BLaER1 (cell line): ENCODE results near the gene MAK.
"Not testable (repeated sequence)": the region's sequence is repeated elsewhere in the genome, so short reads cannot be mapped to it uniquely, and the experiment has no call there.

Source experiments
- H3K27ac ChIP-seq: shearing (Covaris generic); formaldehyde crosslinking; 2 replicates; pipeline ENCODE4 v1.8.1; 2022
- H3K27me3 ChIP-seq: shearing (Covaris generic); formaldehyde crosslinking; 2 replicates; pipeline ENCODE4 v1.8.1; 2022
- H3K36me3 ChIP-seq: shearing (Covaris generic); formaldehyde crosslinking; 2 replicates; pipeline ENCODE4 v1.8.1; 2022
- H3K4me1 ChIP-seq: shearing (Covaris generic); formaldehyde crosslinking; 2 replicates; pipeline ENCODE4 v1.8.1; 2022
- H3K4me2 ChIP-seq: shearing (Covaris generic); formaldehyde crosslinking; 2 replicates; pipeline ENCODE4 v1.8.1; 2022
- H3K4me3 ChIP-seq: shearing (Covaris generic); formaldehyde crosslinking; 2 replicates; pipeline ENCODE4 v1.8.1; 2022
- H3K9ac ChIP-seq: shearing (Covaris generic); formaldehyde crosslinking; 2 replicates; pipeline ENCODE4 v1.8.1; 2022
- H3K9me3 ChIP-seq: shearing (Covaris generic); formaldehyde crosslinking; 2 replicates; pipeline ENCODE4 v1.8.1; 2022
- H4K20me1 ChIP-seq: shearing (Covaris generic); formaldehyde crosslinking; 2 replicates; pipeline ENCODE4 v1.8.1; 2022
- Cebpa-rat ChIP-seq: shearing (Covaris generic); IDR thresholded peaks from 2 replicates; pipeline ENCODE4 v1.8.1; 2022

Gene MAK

DNA sequence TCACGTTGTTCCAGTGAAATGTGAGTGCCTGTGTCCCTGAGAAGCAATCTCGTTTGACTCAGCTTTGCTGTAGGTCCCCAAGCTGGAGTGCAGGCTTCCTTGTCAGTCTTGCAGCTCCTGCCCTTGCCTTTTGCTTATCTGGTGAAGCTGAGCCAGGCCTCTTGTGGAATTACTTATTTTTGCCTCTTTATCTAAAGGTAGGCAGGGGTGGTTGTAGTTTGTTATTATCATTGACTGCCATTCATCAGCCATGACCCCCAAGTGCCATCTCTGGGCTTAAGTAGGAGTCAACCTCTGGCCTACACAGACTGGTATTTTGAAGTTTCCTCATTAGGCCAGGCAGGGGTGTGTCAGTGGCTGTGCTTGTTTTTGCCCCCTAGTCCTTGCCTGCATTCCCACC, 88.6 kb downstream of the MAK start:
- H3K27me3 ChIP-seq: no peaks in the 10 kb centered on the region
- peaks cover 58% of the 10 kb centered on the region for H3K36me3 ChIP-seq
- TF ChIP-seq Cebpa-rat: no peak
- H3K4me3 ChIP-seq: no peak overlapping the region
- H3K9me3 ChIP-seq: no peaks in the 10 kb centered on the region
- peak overlapping the region; percentile 95 for H3K4me2 ChIP-seq
- peaks cover 57% of the 10 kb centered on the region for H4K20me1 ChIP-seq
- peaks cover 30% of the 10 kb centered on the region for H3K4me1 ChIP-seq
- no peak overlapping the region for H3K27ac ChIP-seq
- 0 out of 2 replicates have a peak overlapping the region, but pooled peaks have one; percentile 53 for H3K9ac ChIP-seq

DNA sequence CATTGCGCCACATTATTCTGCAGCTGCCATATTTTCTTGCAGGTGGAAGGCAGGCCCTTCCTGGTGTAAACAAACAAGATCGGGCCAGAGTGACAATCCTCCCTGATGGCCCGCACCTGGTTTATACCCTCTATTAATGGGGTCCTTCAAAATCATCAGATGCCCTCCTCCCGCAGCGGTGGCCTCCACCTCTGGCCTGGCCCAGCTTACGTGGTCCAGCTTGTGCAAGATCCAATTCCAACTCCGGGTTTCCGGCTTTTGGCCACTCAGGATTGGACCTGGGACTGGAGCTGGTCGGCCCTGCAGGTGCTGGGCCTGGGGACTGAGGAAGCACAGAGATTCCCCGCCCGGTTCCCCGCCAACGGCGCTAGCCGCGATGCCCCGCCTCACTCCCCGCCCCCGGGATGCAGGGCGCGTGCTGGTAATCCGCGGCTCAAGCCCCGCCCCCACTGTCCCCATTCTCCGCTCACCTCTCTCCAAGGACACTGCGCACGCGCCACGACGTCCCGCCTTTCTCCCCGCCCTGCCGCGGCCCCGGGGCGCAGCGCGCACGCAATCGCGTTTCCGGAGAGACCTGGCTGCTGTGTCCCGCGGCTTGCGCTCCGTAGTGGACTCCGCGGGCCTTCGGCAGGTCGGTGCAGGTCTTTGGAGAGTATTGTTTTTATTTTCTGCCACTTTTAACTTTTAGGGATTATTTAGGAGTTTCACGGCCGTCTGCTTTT, 90.9 kb downstream of the MAK start, which contains the start of gene TMEM14B:
TSS of gene TMEM14B (plus strand) at position 555 of the 722 bp plus-strand sequence. CDS start 1,441 bp downstream, outside the sequence.
- TF ChIP-seq Cebpa-rat: no peak
- peak within 1 kb of the TSS; percentile 88 for H3K9ac ChIP-seq

DNA sequence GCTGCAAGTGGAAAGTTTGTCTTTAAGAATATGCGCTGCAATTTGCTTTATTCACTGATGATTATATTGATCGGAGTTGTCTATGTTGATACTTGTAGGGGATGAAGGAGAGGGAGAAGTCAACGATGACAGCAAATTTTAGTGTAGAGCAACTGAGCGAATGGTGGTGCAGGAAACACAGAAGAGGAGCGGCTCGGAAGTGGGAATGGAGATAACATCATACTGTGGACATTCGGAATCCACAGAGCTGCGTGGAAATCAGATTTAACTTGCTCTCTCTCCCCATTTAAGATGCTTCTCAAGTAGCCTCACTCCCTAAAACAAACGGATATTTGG, 91.5 kb downstream of the MAK start:
- Histone ChIP-seq H3K36me3 (peaks cover 29% of the 10 kb centered on the region), H3K4me3 (peak overlapping the region; percentile 76), H3K27me3 (no peaks in the 10 kb centered on the region), H3K9me3 (no peaks in the 10 kb centered on the region), H3K27ac (peak overlapping the region; percentile 88), H3K4me1 (peaks cover 30% of the 10 kb centered on the region), H4K20me1 (peaks cover 31% of the 10 kb centered on the region; the same call in 1 of the 2 replicates), H3K4me2 (peak overlapping the region; percentile 91), H3K9ac (peak overlapping the region; percentile 88)
- TF ChIP-seq Cebpa-rat: no peak

More for the DNA sequence above, 90.9 kb downstream of the MAK start, which contains the start of gene TMEM14B:
- Histone ChIP-seq H3K27me3 (no peaks in the 10 kb centered on the region), H4K20me1 (peaks cover 36% of the 10 kb centered on the region; the same call in 1 of the 2 replicates), H3K4me2 (peak within 1 kb of the TSS; percentile 95), H3K36me3 (peaks cover 34% of the 10 kb centered on the region), H3K4me1 (peaks cover 30% of the 10 kb centered on the region), H3K4me3 (peak within 1 kb of the TSS; percentile 76), H3K27ac (peak within 1 kb of the TSS; percentile 88), H3K9me3 (no peaks in the 10 kb centered on the region)

DNA sequence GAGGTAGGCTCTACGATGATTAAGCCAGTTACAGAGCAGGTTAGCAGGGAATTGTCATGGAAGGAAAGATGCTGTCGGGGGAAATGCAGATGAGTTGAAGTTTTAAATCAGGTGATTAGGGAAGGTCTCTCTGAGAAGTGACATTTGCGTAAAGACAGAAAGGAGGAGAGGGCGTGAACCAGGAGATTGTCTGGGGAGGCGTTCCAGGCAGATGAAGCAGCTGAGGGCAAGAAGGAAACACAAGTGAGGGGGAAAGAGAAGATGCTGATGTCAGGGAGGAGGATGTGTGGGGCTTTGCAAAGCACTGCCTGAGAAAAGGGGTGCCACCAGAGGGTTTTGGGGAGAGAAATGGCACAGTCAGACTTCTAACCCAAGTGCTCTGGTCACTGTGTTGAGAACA, 93.2 kb downstream of the MAK start:
- H3K4me1 ChIP-seq: peaks cover 29% of the 10 kb centered on the region
- peaks cover 20% of the 10 kb centered on the region; the same call in 1 of the 2 replicates for H4K20me1 ChIP-seq
- H3K27ac ChIP-seq: no peak overlapping the region
- no peaks in the 10 kb centered on the region for H3K9me3 ChIP-seq
- no peaks in the 10 kb centered on the region for H3K27me3 ChIP-seq
- no peak overlapping the region for H3K4me2 ChIP-seq
- H3K4me3 ChIP-seq: no peak overlapping the region
- no peak overlapping the region for H3K9ac ChIP-seq
- TF ChIP-seq Cebpa-rat: no peak
- H3K36me3 ChIP-seq: peaks cover 11% of the 10 kb centered on the region

DNA sequence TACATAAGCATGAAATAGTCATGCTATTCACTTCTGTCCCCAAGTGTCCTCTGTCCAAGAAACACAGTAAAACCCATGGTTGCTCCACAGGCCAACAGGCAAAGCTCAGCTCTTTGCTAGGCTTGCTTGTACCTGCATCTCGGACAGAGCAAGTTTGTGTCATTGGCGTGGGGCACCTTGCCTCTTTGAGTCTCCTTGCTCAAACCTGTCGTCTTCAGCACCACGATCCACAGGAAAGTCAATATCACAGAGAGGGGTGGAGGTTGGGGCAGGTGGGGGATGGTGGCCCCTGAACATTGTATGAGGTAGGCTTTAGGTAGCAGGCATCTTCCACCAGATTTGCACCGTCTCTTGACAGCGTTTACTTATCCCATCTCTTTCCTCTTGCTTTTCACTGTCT, 94.8 kb downstream of the MAK start:
- Histone ChIP-seq H3K36me3 (no peaks in the 10 kb centered on the region), H3K4me1 (peaks cover 13% of the 10 kb centered on the region), H3K9ac (no peak overlapping the region), H3K9me3 (no peaks in the 10 kb centered on the region), H3K27me3 (no peaks in the 10 kb centered on the region), H3K27ac (no peak overlapping the region), H4K20me1 (peaks cover 5% of the 10 kb centered on the region; the same call in 1 of the 2 replicates), H3K4me3 (no peak overlapping the region), H3K4me2 (no peak overlapping the region)
- TF ChIP-seq Cebpa-rat: no peak

DNA sequence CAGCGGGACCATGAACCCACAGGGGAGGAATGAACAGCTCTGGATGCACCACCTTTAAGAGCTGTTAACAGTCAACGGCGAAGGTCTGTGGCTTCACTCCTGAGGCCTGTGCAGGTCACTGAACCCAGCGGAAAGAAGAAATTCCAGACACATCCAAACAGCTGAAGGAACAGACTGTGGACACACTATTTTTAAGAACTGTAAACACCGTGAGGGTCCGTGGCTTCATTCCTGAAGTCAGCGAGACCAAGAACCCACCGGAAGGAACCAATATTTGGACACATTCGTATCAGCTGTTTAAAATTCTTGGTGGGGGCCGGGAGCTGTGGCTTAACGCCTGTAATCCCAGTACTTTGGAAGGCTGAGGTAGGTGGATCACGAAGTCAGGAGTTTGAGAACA, 96.1 kb downstream of the MAK start:
- Histone ChIP-seq H4K20me1 (no peaks in the 10 kb centered on the region), H3K27ac (no peak overlapping the region), H3K36me3 (no peaks in the 10 kb centered on the region), H3K4me2 (no peak overlapping the region), H3K9me3 (no peaks in the 10 kb centered on the region), H3K27me3 (no peaks in the 10 kb centered on the region), H3K4me1 (peaks cover 9% of the 10 kb centered on the region), H3K9ac (no peak overlapping the region), H3K4me3 (no peak overlapping the region)
- TF ChIP-seq Cebpa-rat: no peak

DNA sequence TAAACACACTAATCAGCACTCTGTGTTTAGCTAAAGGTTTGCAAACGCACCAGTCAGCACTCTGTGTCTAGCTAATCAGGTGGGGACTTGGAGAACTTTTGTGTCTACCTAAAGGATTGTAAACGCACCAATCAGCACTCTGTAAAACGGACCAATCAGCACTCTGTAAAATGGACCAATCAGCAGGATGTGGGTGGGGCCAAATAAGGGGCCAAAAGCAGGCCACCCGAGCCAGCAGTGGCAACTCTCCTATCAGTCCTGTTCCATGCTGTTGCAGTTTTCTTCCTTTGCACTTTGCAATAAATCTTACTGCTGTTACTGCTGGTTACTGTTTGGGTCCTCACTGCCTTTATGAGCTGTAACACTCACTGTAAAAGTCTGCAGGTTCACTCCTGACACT, 96.7 kb downstream of the MAK start:
- H3K36me3 ChIP-seq, H3K27me3 ChIP-seq, H3K4me3 ChIP-seq, H4K20me1 ChIP-seq, H3K4me1 ChIP-seq, H3K9me3 ChIP-seq, H3K27ac ChIP-seq, H3K9ac ChIP-seq, H3K4me2 ChIP-seq: not testable (repeated sequence)

DNA sequence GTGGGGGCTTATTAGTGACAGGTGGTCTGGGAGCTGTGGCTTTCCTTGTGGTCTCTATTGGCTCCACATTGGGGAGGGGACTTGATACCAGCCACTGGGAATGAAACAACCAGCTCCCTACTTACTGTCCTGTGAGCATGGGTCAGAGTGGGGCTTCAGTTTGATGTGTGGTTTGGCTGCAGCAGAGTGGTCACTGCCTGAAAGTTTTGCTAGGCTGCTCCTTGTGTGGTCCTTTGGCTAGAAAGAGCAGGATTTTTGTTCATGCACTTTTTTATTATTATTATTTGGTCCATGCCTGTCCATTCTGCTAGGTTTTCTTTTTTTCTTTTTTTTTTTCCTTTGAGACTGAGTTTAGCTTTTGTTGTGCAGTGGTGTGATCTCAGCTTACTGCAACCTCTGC, 98.3 kb downstream of the MAK start:
- Histone ChIP-seq H3K9me3 (no peaks in the 10 kb centered on the region), H3K9ac (no peak overlapping the region), H3K27ac (no peak overlapping the region), H3K4me1 (no peaks in the 10 kb centered on the region), H3K27me3 (no peaks in the 10 kb centered on the region), H3K36me3 (no peaks in the 10 kb centered on the region), H3K4me3 (no peak overlapping the region), H4K20me1 (no peaks in the 10 kb centered on the region), H3K4me2 (no peak overlapping the region)
- TF ChIP-seq Cebpa-rat: no peak

DNA sequence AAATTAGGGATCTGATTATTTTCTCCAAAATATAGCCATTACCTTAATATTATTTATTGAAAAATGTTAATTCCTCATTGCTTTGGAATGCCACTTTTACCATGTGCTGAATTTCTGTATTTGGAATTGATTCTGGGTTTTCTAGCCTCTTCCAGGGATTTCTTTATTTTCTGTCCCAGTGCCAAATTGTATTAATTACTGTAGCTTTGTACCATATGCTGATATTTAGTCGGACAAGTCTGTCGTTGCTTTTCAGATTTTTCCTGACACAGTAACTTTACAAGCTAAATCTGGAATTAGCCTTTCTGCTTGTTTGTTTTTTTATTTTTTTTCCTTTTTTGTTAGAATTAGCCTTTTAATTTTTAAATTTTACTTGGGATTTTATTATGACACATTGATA, 101.6 kb downstream of the MAK start:
- Histone ChIP-seq H3K27ac (no peak overlapping the region), H3K27me3 (no peaks in the 10 kb centered on the region), H3K4me2 (no peak overlapping the region), H3K4me1 (no peaks in the 10 kb centered on the region), H3K9me3 (no peaks in the 10 kb centered on the region), H3K4me3 (no peak overlapping the region), H3K9ac (no peak overlapping the region), H3K36me3 (peaks cover 23% of the 10 kb centered on the region), H4K20me1 (no peaks in the 10 kb centered on the region)
- TF ChIP-seq Cebpa-rat: no peak

DNA sequence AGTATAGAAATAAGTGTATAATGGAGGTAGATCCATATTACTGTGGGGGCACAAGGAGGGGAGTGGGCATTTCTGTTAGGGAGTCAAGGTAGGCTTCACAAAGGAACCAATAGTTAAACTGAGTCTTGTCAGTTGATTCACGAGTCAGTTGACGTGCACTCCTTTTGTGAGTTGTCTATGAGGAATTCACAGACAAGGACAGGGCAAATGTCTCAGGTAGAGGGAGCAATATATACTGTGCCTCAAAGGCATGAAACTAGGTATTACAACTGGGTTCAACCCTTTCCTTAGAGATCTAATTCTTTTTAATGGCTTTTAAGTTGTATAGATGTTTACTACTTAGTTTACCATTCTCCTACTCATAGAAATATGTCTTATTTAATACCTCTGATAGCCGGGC, 104.5 kb downstream of the MAK start:
- peaks cover 50% of the 10 kb centered on the region for H3K36me3 ChIP-seq
- no peak overlapping the region for H3K27ac ChIP-seq
- no peaks in the 10 kb centered on the region for H3K9me3 ChIP-seq
- no peaks in the 10 kb centered on the region for H4K20me1 ChIP-seq
- H3K4me2 ChIP-seq: no peak overlapping the region
- H3K27me3 ChIP-seq: no peaks in the 10 kb centered on the region
- H3K9ac ChIP-seq: no peak overlapping the region
- no peak overlapping the region for H3K4me3 ChIP-seq
- no peaks in the 10 kb centered on the region for H3K4me1 ChIP-seq
- no peak for TF ChIP-seq Cebpa-rat
